Thyroid gland (tissue), 4 donors: Measurements from ENCODE around the gene PLN. TPM values are rescaled to one million over a fixed set of nuclear protein-coding genes. Genes with fewer than 3 reads are reported as not detected.

Experiments
- DNase-seq, 2 donors: peaks; one replicate each; pipeline ENCODE4 v3.0.0-alpha.2; 2019
- H3K27ac ChIP-seq, 3 donors: fragments of 200-600 bp; sonication (generic); 1 replicate in 2 of 3; 2 replicates in 1 of 3; pipeline ENCODE4 v1.5.1; 2016 to 2019; ENCODE audit warnings: mild to moderate bottlenecking in 1 of 3, moderate library complexity in 1 of 3
- H3K27me3 ChIP-seq: fragments of 200-600 bp; sonication (generic); one replicate; pipeline ENCODE4 v1.5.1; 2019
- H3K36me3 ChIP-seq, 2 donors: fragments of 200-600 bp; sonication (generic); one replicate each; pipeline ENCODE4 v1.5.1; 2016 to 2019
- H3K4me1 ChIP-seq, 2 donors: fragments of 200-600 bp; sonication (generic); one replicate each; pipeline ENCODE4 v1.5.1; 2017 to 2019
- H3K4me3 ChIP-seq, 3 donors: fragments of 200-600 bp; sonication (generic); replicated peaks in 1 of 3; 1 replicate in 2 of 3; 2 replicates in 1 of 3; pipeline ENCODE4 v1.5.1; 2016; ENCODE audit warnings: mild to moderate bottlenecking in 1 of 3
- H3K9me3 ChIP-seq: fragments of 200-600 bp; sonication (generic); one replicate; pipeline ENCODE4 v1.5.1; 2017
- POLR2A ChIP-seq, 2 donors: fragments of 450-650 bp; IDR thresholded peaks; one replicate each; pipeline ENCODE4 v1.6.1; 2017; ENCODE audit warnings: antibody characterized with exemption in 2 of 2, mild to moderate bottlenecking in 2 of 2, moderate library complexity in 1 of 2
- WGBS, 2 donors: methylation state at CpG; one replicate each; pipeline ENCODE4 v1.1.5; 2017; 5-methylcytosine and 5-hydroxymethylcytosine counted together
- intact Hi-C: fragments of 100-400 bp; cut with DNase I; formaldehyde crosslinking; loops from one replicate; pipeline ENCODE4 v1.15.1; 2023
- total RNA-seq, 4 donors: library from RNA; depleted of rRNA; stranded (reverse); fragments of >200 nt; gene quantifications; one replicate each; pipeline ENCODE4 v1.2.3, GENCODE V29; 2016
- TF ChIP-seq, protein P1 (sequence below), 6 experiments: fragments of 200-600 bp in 3 of 6; fragments of 450-650 bp in 3 of 6; sonication (generic) in 3 of 6; IDR thresholded peaks; one replicate each; pipeline ENCODE4 v1.5.1; 2016 to 2019; ENCODE audit warnings: antibody characterized with exemption in 6 of 6, mild to moderate bottlenecking in 2 of 6, inconsistent platforms in 1 of 6, moderate library complexity in 1 of 6

Gene PLN
- total RNA-seq, 4 donors from 2014 or later = 5.7 to 21.8 (median 10.5) TPM

DNA sequence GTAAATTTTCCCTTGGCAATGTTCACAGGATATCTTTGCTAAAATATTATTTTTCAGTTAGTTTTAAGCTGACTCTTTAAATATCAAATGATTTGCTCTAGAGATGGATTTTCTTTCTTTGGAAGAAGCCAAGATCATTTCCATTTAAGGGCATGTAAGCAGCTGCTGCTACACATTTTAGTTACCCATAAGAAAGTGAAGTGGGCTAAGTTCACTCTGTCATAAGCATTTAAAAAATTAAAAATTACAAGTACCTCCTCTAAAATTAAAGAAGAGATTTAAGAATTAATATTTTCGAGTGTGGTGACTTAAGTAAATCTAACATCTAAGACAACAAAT lies 1.2 kb upstream of the PLN start:
- no peak for DNase-seq
- intact Hi-C loops = no loop called here
- Histone ChIP-seq H3K4me1 (peaks cover 0 to 3% of the 10 kb centered on the region in 2 donors), H3K27me3 (no peaks in the 10 kb centered on the region), H3K9me3 (no peaks in the 10 kb centered on the region), H3K36me3 (no peaks in the 10 kb centered on the region), H3K4me3 (no peak overlapping the region), H3K27ac (no peak overlapping the region)
- TF ChIP-seq, protein P1, sequence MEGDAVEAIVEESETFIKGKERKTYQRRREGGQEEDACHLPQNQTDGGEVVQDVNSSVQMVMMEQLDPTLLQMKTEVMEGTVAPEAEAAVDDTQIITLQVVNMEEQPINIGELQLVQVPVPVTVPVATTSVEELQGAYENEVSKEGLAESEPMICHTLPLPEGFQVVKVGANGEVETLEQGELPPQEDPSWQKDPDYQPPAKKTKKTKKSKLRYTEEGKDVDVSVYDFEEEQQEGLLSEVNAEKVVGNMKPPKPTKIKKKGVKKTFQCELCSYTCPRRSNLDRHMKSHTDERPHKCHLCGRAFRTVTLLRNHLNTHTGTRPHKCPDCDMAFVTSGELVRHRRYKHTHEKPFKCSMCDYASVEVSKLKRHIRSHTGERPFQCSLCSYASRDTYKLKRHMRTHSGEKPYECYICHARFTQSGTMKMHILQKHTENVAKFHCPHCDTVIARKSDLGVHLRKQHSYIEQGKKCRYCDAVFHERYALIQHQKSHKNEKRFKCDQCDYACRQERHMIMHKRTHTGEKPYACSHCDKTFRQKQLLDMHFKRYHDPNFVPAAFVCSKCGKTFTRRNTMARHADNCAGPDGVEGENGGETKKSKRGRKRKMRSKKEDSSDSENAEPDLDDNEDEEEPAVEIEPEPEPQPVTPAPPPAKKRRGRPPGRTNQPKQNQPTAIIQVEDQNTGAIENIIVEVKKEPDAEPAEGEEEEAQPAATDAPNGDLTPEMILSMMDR (IDR thresholded peaks at IDR 0.05) = no peak
- no peak for TF ChIP-seq POLR2A (IDR thresholded peaks at IDR 0.05)
- WGBS, 2 donors = 71 to 81% methylated on average over 1 of the region's 1 CpG

DNA sequence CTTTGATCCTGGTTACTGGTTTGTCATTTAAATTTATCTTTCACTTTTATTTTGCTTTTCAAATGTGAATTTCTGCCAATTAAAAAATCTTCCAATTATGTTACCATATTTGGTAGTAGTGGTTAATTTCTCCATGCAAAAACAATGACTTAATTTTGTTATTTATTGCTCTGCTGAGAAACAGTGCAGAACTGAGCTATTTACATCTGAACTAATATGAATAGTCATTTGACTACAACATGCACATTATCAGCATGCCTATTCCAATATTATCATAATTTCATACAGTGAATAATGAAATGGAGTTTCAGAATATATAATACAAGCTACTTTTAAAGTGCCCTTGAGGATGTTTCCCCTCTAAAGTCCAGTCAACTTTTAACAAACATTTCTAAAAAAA lies 517 bp downstream of the PLN start:
- H3K27me3 ChIP-seq = no peaks in the 10 kb centered on the region
- H3K9me3 ChIP-seq = no peaks in the 10 kb centered on the region
- H3K36me3 ChIP-seq = no peaks in the 10 kb centered on the region
- H3K27ac ChIP-seq = no peak overlapping the region
- peaks cover 0 to 3% of the 10 kb centered on the region in 2 donors for H3K4me1 ChIP-seq
- intact Hi-C loops = no loop called here
- no peak for DNase-seq
- H3K4me3 ChIP-seq = no peak overlapping the region
- TF ChIP-seq, protein P1 (IDR thresholded peaks at IDR 0.05) = no peak
- TF ChIP-seq POLR2A (IDR thresholded peaks at IDR 0.05) = no peak

DNA sequence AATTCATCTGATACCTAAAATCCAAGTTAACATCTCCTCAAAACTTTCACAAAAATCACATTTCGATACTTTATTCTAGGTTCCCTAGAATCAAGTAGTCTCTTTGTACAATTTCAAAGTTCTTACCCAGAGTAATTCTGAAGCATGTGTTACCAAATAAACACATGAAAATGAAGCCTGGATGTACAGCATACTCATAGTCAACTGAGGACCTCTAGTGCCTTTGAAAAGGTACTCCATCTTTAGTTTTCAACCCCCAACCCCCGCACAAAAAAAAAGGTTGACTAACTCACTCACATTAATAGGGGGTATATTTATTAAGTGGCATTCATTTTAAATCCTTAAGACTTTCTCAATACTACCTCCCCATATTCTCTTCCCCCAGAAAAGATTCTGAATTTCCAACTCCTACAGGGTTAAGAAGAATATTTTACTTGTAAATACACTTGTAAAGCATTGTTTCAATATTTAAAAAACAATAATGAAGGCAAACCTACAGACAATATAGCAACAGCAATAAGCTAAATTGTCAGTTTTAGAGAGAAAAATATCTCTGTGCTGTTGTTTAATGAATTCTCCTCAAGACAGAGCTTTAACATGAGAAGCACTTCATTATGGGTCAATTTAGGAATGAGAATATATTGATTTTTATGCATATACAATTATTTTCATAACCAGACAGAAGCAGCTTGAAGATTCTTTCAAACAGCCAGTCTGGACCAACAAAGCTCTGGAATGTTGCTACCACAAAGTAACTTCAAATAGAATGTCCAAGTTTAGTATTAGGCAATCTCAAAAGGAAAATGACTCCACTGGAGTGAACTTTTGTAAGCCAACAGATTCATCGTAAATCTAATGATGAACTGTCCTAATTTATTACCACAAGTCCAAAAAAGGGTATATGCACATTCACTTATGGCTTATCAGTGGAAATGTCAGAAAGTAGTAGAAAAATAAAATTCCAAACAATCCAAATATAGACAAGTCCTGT lies 3.3 kb downstream of the PLN start:
- Histone ChIP-seq H3K4me3 (no peak overlapping the region), H3K9me3 (no peaks in the 10 kb centered on the region), H3K27me3 (no peaks in the 10 kb centered on the region), H3K4me1 (peaks cover 0 to 3% of the 10 kb centered on the region in 2 donors), H3K36me3 (no peaks in the 10 kb centered on the region), H3K27ac (no peak overlapping the region)
- no peak for DNase-seq
- TF ChIP-seq, protein P1 (IDR thresholded peaks at IDR 0.05) = peak in 5 of 6 experiments; percentile 27 to 72 (median 60)
- TF ChIP-seq POLR2A (IDR thresholded peaks at IDR 0.05) = no peak
- WGBS, 2 donors = 29 to 36% methylated on average over 3 of the region's 3 CpGs
- intact Hi-C loops = no loop called here

DNA sequence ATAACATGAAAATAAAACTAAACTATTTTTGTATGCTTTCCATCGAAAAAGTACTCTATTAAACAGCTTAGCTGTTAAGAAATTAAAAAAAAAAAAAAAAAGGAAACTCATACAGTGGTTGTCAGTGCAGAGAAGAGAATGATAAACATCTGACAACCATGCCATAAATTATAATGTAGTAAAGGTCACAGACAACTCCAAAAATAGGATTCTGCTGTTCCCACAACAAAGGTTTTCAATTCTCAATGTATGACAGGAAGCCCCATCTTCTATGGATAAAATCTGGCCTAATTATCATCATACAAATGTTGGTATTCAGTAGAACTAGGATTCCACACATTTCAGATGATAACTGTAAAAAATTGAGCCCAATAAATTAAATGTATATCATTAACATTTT lies 5.0 kb downstream of the PLN start:
- no peak for TF ChIP-seq POLR2A (IDR thresholded peaks at IDR 0.05)
- TF ChIP-seq, protein P1 (IDR thresholded peaks at IDR 0.05) = no peak
- intact Hi-C loops = no loop called here
- H3K9me3 ChIP-seq = no peaks in the 10 kb centered on the region
- H3K27ac ChIP-seq = no peak overlapping the region
- no peak overlapping the region for H3K4me3 ChIP-seq
- no peaks in the 10 kb centered on the region for H3K27me3 ChIP-seq
- H3K36me3 ChIP-seq = no peaks in the 10 kb centered on the region
- peaks cover 0 to 3% of the 10 kb centered on the region in 2 donors for H3K4me1 ChIP-seq
- DNase-seq = no peak
- WGBS, 2 donors = 66 to 70% methylated on average over 1 of the region's 1 CpG

DNA sequence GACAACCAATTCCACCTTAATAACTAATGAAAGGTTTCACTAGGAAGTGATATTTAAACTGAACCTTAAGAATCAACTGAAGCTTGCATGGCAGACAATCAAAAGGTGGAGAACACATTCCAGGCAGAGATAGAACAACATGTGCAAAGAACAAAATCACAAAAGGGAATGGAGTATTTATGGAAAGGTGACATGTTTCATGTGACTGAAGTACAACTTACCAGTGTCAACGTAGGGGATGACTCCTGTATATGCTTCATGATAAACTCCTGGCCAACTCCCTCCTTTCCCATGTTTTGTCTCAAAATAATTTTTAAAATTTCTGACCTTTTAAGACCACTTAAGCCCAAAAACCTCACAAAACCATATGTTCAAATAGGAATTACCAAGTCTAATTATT lies 6.6 kb downstream of the PLN start:
- Histone ChIP-seq H3K27me3 (no peaks in the 10 kb centered on the region), H3K36me3 (no peaks in the 10 kb centered on the region), H3K27ac (no peak overlapping the region), H3K9me3 (no peaks in the 10 kb centered on the region), H3K4me1 (peaks cover 0 to 3% of the 10 kb centered on the region in 2 donors), H3K4me3 (no peak overlapping the region)
- WGBS, 2 donors = 79 to 80% methylated on average over 1 of the region's 1 CpG
- no peak for TF ChIP-seq POLR2A (IDR thresholded peaks at IDR 0.05)
- TF ChIP-seq, protein P1 (IDR thresholded peaks at IDR 0.05) = no peak
- intact Hi-C loops = no loop called here
- DNase-seq = no peak
